ENCODE data around the gene RBBP4. TPM values are rescaled to one million over a fixed set of nuclear protein-coding genes. Genes with fewer than 3 reads are reported as not detected.

Gene RBBP4
- polyA plus RNA-seq, 1 donor from 2014 or later, result 270 TPM

DNA sequence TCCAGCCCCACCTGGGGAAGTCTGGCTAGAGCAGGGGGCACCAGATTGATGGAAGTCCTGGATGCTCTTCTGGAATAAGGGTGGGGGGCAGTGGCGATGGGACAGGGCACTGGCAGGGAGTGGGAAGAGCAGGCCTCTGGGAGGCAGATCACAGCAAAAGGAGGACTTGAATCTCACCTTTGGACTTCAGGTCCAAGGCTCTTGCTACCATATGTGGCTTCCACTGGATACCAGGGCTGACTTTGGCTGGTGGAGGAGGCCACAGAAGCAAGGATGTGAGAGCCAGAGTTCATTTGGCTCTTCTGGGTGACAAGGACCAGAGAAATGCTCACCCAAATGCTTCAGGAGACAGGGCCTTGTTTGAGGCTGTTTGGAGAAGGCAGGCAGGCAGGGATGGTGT, 67.5 kb downstream of the RBBP4 start:
- no peaks in the 10 kb centered on the region for H3K79me2 ChIP-seq (replicated peaks; ENCODE audit: insufficient read depth, low read length)

GRCh38 chr1:32719681-32720275, 68.8 kb downstream of the RBBP4 start:
- Histone ChIP-seq H3K79me2 (replicated peaks; ENCODE audit: insufficient read depth, low read length) (no peaks in the 10 kb centered on the region), H3K9ac (ENCODE audit: low read length) (no peak overlapping the region), H4K20me1 (ENCODE audit: insufficient read depth) (no peaks in the 10 kb centered on the region), H3K4me3 (ENCODE audit: low read length) (no peak overlapping the region), H3K4me2 (ENCODE audit: low read length) (no peak overlapping the region), H3K27me3 (ENCODE audit: insufficient read depth, low read depth, low read length) (no peaks in the 10 kb centered on the region), H3K36me3 (ENCODE audit: insufficient read depth, low read length) (no peaks in the 10 kb centered on the region), H3F3A (ENCODE audit: insufficient read depth, low read length, poor library complexity, severe bottlenecking) (no peaks in the 10 kb centered on the region), H3K9me2 (ENCODE audit: insufficient read depth, low read length) (no peaks in the 10 kb centered on the region), H3K9me3 (ENCODE audit: low read length) (no peaks in the 10 kb centered on the region), H2AFZ (ENCODE audit: low read depth, low read length) (no peak overlapping the region), H3K27ac (ENCODE audit: low read length) (no peak overlapping the region)
- no peak for TF ChIP-seq RAD21 (conservative IDR thresholded peaks at IDR 0.05)

More for the DNA sequence above, 67.5 kb downstream of the RBBP4 start:
- no peaks in the 10 kb centered on the region for H3F3A ChIP-seq (ENCODE audit: insufficient read depth, low read length, poor library complexity, severe bottlenecking)
- H3K36me3 ChIP-seq (ENCODE audit: insufficient read depth, low read length), result no peaks in the 10 kb centered on the region
- H4K20me1 ChIP-seq (ENCODE audit: insufficient read depth), result no peaks in the 10 kb centered on the region
- no peak overlapping the region for H3K9ac ChIP-seq (ENCODE audit: low read length)
- TF ChIP-seq POLR2AphosphoS5 (IDR thresholded peaks at IDR 0.05), result no peak
- TF ChIP-seq CTCF (IDR thresholded peaks at IDR 0.05; ENCODE audit: poor library complexity, severe bottlenecking), result no peak
- no peak for TF ChIP-seq REST (IDR thresholded peaks at IDR 0.05; ENCODE audit: borderline replicate concordance)
- TF ChIP-seq EZH2 (IDR thresholded peaks at IDR 0.05; ENCODE audit: borderline replicate concordance, insufficient read depth, low read length, poor library complexity, severe bottlenecking), result no peak
- TF ChIP-seq EP300 (conservative IDR thresholded peaks at IDR 0.05; ENCODE audit: poor library complexity, severe bottlenecking), result no peak
- no peak for TF ChIP-seq RAD21 (conservative IDR thresholded peaks at IDR 0.05)
- no peak for TF ChIP-seq MXI1 (conservative IDR thresholded peaks at IDR 0.05; ENCODE audit: poor library complexity, severe bottlenecking)
- TF ChIP-seq SMC3 (conservative IDR thresholded peaks at IDR 0.05; ENCODE audit: poor library complexity), result no peak
- no peak for TF ChIP-seq TAF1 (IDR thresholded peaks at IDR 0.05; ENCODE audit: low read depth)
- no peak overlapping the region for H3K4me2 ChIP-seq (ENCODE audit: low read length)
- no peaks in the 10 kb centered on the region for H3K9me3 ChIP-seq (ENCODE audit: low read length)
- no peaks in the 10 kb centered on the region for H3K9me2 ChIP-seq (ENCODE audit: insufficient read depth, low read length)
- no peak overlapping the region for H3K27ac ChIP-seq (ENCODE audit: low read length)
- H3K27me3 ChIP-seq (ENCODE audit: insufficient read depth, low read depth, low read length), result no peaks in the 10 kb centered on the region
- no peak overlapping the region for H2AFZ ChIP-seq (ENCODE audit: low read depth, low read length)
- no peak overlapping the region for H3K4me3 ChIP-seq (ENCODE audit: low read length)
